ENCODE data around the gene SYCE3. TPM values are rescaled to one million over a fixed set of nuclear protein-coding genes. Genes with fewer than 3 reads are reported as not detected.

SYCE3 gene
- total and polyA plus RNA-seq, 9 of the 15 experiments (the other 6 are each of a cell fraction or from before 2014, with no cell fraction given) = 0.56 TPM; not detected in 8

DNA sequence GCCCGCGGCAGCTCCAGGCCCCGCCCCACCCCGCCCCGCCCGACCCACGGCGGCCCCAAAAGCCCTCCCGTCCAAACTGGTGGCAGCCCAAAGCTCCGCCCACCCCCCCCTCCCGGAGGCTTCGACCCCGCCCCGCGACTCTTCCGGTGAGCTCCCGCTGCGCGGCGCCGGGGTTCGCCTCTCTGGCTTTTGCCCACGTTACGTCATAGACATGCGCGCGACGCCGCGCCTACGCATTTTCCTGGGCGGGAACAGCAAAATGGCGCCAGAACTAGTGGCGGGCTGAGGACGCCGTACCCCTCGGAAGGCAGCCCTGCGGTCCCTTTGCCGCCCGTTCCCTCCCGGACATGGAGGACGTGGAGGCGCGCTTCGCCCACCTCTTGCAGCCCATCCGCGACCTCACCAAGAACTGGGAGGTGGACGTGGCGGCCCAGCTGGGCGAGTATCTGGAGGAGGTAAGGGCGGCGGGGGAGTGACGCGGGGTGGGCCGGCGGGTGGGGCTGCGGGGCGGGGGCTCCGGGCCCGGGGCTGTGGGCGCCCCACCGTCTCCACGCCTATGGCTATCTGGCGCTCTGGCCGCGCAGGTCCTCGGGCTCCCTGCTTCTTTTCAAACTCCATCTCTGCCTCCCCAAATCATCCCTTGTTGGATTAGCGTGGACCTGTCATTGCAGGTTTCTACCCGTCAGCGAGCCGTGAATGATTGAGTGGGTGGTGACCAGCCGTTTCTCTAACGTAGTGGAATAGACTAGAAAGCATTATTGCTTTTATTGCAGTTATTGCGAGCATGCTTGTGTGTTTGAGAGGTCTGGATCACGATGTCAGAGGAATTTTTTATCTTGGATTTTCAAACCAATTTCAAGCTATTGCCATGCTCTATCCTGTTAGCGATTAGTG, 54.5 kb downstream of the SYCE3 start, which contains the start of gene NCAPH2:
TSS of gene NCAPH2 (plus strand) at position 234 of the 894 bp plus-strand sequence. CDS start at position 348, 114 bp downstream.
- 2% methylated on average over 21 of the region's 76 CpGs for WGBS (ENCODE audit: insufficient coverage, low coverage, missing lambda C conversion rate)
- DNase-seq (ENCODE audit: extremely low read depth in 1 of 4, low spot score in 3 of 4) = peak; percentile 72 to 97 (median 86)
- H3K4me2 ChIP-seq (ENCODE audit: insufficient read depth, low read length) = peak within 1 kb of the TSS; percentile 91
- FAIRE-seq = peak; percentile 84
- in situ Hi-C loops (cut with MboI) (no loop called here), intact Hi-C loops (cut with micrococcal nuclease) (no loop called here)
- H3K27ac ChIP-seq (ENCODE audit: extremely low read depth, low read depth, low read length) = peak within 1 kb of the TSS; percentile 98
- peak within 1 kb of the TSS; percentile 87 for H3K4me3 ChIP-seq
- H2AFZ ChIP-seq (ENCODE audit: low read depth, low read length) = peak within 1 kb of the TSS; percentile 93
- no TSS peak for BruUV-seq (replicated peaks)
- POLR2A ChIA-PET = interaction anchor here (0.6 to 5.7 kb wide), 8 partner anchors 10 to 186 kb away, joined by 3 to 65 read pairs (median 3); partner anchors contain the start of genes MIOX and SCO2
- no peaks in the 10 kb centered on the region for H3K27me3 ChIP-seq (ENCODE audit: control insufficient read depth in 2 of 2, insufficient read depth in 2 of 2, low read length in 2 of 2)
- no peaks in the 10 kb centered on the region for H4K20me1 ChIP-seq (replicated peaks; ENCODE audit: control insufficient read depth, insufficient read depth, low read length)
- H3K79me2 ChIP-seq (ENCODE audit: control insufficient read depth, insufficient read depth, low read length) = peaks cover 52% of the 10 kb centered on the region
- H3K9ac ChIP-seq (ENCODE audit: insufficient read depth in 1 of 2, low read depth in 2 of 2, low read length in 2 of 2) = peak within 1 kb of the TSS; percentile 87 to 99
- peaks cover 0 to 31% of the 10 kb centered on the region in 2 experiments; a peak in 3 of 5 replicates for H3K4me1 ChIP-seq (replicated peaks in 1 of 2; ENCODE audit: control insufficient read depth in 2 of 2, insufficient read depth in 2 of 2, low read length in 2 of 2)
- H3K9me1 ChIP-seq (ENCODE audit: control insufficient read depth, insufficient read depth, low read length) = no peaks in the 10 kb centered on the region
- ATAC-seq = peak; percentile 81
- CTCF ChIA-PET (ENCODE audit: low intra/inter-chr PET ratio) = no interaction called here
- peaks cover 33% of the 10 kb centered on the region; the same call in 1 of the 3 replicates for H3K36me3 ChIP-seq (ENCODE audit: control insufficient read depth, insufficient read depth, low read length)
- no peaks in the 10 kb centered on the region for H3K9me3 ChIP-seq (replicated peaks; ENCODE audit: control insufficient read depth, insufficient read depth, low read depth, low read length)
- TF ChIP-seq SRF (CRISPR knock-in tag; IDR thresholded peaks at IDR 0.05) = no peak
- TF ChIP-seq, protein P1, sequence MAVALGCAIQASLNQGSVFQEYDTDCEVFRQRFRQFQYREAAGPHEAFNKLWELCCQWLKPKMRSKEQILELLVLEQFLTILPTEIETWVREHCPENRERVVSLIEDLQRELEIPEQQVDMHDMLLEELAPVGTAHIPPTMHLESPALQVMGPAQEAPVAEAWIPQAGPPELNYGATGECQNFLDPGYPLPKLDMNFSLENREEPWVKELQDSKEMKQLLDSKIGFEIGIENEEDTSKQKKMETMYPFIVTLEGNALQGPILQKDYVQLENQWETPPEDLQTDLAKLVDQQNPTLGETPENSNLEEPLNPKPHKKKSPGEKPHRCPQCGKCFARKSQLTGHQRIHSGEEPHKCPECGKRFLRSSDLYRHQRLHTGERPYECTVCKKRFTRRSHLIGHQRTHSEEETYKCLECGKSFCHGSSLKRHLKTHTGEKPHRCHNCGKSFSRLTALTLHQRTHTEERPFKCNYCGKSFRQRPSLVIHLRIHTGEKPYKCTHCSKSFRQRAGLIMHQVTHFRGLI (CRISPR knock-in tag; IDR thresholded peaks at IDR 0.05) = no peak
- peak; percentile 95 for TF ChIP-seq ZBTB12 (CRISPR knock-in tag; IDR thresholded peaks at IDR 0.05)
- TF ChIP-seq MAZ (CRISPR knock-in tag; conservative IDR thresholded peaks at IDR 0.05 in 1 of 2, IDR thresholded peaks at IDR 0.05 in 1 of 2) = peak; percentile 15 to 95; a peak in 2 of 4 replicates
- TF ChIP-seq U2AF2 (optimal IDR thresholded peaks at IDR 0.05; ENCODE audit: low read depth, low read length) = no peak
- TF ChIP-seq, protein P2, sequence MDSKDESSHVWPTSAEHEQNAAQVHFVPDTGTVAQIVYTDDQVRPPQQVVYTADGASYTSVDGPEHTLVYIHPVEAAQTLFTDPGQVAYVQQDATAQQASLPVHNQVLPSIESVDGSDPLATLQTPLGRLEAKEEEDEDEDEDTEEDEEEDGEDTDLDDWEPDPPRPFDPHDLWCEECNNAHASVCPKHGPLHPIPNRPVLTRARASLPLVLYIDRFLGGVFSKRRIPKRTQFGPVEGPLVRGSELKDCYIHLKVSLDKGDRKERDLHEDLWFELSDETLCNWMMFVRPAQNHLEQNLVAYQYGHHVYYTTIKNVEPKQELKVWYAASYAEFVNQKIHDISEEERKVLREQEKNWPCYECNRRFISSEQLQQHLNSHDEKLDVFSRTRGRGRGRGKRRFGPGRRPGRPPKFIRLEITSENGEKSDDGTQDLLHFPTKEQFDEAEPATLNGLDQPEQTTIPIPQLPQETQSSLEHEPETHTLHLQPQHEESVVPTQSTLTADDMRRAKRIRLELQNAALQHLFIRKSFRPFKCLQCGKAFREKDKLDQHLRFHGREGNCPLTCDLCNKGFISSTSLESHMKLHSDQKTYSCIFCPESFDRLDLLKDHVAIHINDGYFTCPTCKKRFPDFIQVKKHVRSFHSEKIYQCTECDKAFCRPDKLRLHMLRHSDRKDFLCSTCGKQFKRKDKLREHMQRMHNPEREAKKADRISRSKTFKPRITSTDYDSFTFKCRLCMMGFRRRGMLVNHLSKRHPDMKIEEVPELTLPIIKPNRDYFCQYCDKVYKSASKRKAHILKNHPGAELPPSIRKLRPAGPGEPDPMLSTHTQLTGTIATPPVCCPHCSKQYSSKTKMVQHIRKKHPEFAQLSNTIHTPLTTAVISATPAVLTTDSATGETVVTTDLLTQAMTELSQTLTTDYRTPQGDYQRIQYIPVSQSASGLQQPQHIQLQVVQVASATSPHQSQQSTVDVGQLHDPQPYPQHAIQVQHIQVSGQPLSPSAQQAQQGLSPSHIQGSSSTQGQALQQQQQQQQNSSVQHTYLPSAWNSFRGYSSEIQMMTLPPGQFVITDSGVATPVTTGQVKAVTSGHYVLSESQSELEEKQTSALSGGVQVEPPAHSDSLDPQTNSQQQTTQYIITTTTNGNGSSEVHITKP (IDR thresholded peaks at IDR 0.05; ENCODE audit: partially characterized antibody) = no peak
- TF ChIP-seq KLF16 (IDR thresholded peaks at IDR 0.05) = no peak
- TF ChIP-seq C11orf30 (IDR thresholded peaks at IDR 0.05; ENCODE audit: low read depth) = peak; percentile 99
- TF ChIP-seq, protein P3, sequence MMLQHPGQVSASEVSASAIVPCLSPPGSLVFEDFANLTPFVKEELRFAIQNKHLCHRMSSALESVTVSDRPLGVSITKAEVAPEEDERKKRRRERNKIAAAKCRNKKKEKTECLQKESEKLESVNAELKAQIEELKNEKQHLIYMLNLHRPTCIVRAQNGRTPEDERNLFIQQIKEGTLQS (IDR thresholded peaks at IDR 0.05) = peak; percentile 77
- TF ChIP-seq, protein P3 (CRISPR knock-in tag; conservative IDR thresholded peaks at IDR 0.05) = no peak
- no peak for TF ChIP-seq STAG1 (CRISPR knock-in tag; IDR thresholded peaks at IDR 0.05; ENCODE audit: borderline replicate concordance)
- peak; percentile 26 for TF ChIP-seq DACH1 (IDR thresholded peaks at IDR 0.05; ENCODE audit: partially characterized antibody)

Measured in K562 (cell line).